Adrenal gland (tissue), 5 donors: ENCODE results near the gene BLTP2.

Experiments used
- CTCF ChIP-seq, 6 experiments: fragments of 450-650 bp in 4 of 6; fragments of 200-600 bp in 2 of 6; sonication (generic) in 1 of 6; IDR thresholded peaks; 1 replicate in 5 of 6; 2 replicates in 1 of 6; pipeline versions ENCODE4 v1.5.1 to v1.8.0; 2016 to 2021; ENCODE audit warnings: antibody characterized with exemption in 6 of 6, mild to moderate bottlenecking in 2 of 6, moderate library complexity in 1 of 6
- POLR2A ChIP-seq, 2 donors: fragments of 450-650 bp; IDR thresholded peaks; one replicate each; pipeline ENCODE4 v1.6.1; 2017; ENCODE audit warnings: antibody characterized with exemption in 2 of 2, mild to moderate bottlenecking in 2 of 2, moderate library complexity in 1 of 2
- donor health status: DM: no; HTN: no; CAD: no.

GRCh38 chr17:28641579-28641978, 3.4 kb downstream of the BLTP2 start:
- TF ChIP-seq CTCF (IDR thresholded peaks at IDR 0.05) (no peak), POLR2A (IDR thresholded peaks at IDR 0.05) (no peak)
